Transverse colon (tissue), 4 donors: ENCODE results near the gene CFD.

Experiments used
- EP300 ChIP-seq: sonication (generic); formaldehyde crosslinking; IDR thresholded peaks from one replicate; pipeline ENCODE4 v1.6.1; 2017; ENCODE audit warnings: antibody characterized with exemption, low read depth
- POLR2AphosphoS5 ChIP-seq, 3 donors: sonication (generic); formaldehyde crosslinking; IDR thresholded peaks; one replicate each; pipeline ENCODE4 v1.6.1; 2016; ENCODE audit warnings: antibody characterized with exemption in 3 of 3
- TF ChIP-seq, protein P1 (sequence below), 5 experiments: fragments of 200-600 bp in 3 of 5; fragments of 450-650 bp in 2 of 5; sonication (generic) in 3 of 5; IDR thresholded peaks; 1 replicate in 2 of 5; 2 replicates in 3 of 5; pipeline ENCODE4 v1.5.1; 2016 to 2017; ENCODE audit warnings: antibody characterized with exemption in 5 of 5, inconsistent platforms in 3 of 5, mild to moderate bottlenecking in 2 of 5, moderate library complexity in 1 of 5

DNA sequence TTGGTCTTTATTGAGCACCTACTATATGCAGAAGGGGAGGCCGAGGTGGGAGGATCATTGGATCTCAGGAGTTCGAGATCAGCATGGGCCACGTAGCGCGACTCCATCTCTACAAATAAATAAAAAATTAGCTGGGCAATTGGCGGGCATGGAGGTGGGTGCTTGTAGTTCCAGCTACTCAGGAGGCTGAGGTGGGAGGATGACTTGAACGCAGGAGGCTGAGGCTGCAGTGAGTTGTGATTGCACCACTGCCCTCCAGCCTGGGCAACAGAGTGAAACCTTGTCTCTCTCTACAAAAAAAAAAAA lies 3.8 kb downstream of the CFD start:
- no peak for TF ChIP-seq EP300
- TF ChIP-seq, protein P1, sequence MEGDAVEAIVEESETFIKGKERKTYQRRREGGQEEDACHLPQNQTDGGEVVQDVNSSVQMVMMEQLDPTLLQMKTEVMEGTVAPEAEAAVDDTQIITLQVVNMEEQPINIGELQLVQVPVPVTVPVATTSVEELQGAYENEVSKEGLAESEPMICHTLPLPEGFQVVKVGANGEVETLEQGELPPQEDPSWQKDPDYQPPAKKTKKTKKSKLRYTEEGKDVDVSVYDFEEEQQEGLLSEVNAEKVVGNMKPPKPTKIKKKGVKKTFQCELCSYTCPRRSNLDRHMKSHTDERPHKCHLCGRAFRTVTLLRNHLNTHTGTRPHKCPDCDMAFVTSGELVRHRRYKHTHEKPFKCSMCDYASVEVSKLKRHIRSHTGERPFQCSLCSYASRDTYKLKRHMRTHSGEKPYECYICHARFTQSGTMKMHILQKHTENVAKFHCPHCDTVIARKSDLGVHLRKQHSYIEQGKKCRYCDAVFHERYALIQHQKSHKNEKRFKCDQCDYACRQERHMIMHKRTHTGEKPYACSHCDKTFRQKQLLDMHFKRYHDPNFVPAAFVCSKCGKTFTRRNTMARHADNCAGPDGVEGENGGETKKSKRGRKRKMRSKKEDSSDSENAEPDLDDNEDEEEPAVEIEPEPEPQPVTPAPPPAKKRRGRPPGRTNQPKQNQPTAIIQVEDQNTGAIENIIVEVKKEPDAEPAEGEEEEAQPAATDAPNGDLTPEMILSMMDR (IDR thresholded peaks at IDR 0.05), result no peak
- TF ChIP-seq POLR2AphosphoS5 (IDR thresholded peaks at IDR 0.05), result no peak
